H1 (cell line): ENCODE measurements around the gene RUFY2. TPM values are rescaled to one million over a fixed set of nuclear protein-coding genes. Genes with fewer than 3 reads are reported as not detected.

Experiments used
- EGR1 ChIP-seq: IDR thresholded peaks from 2 replicates; pipeline ENCODE4 v1.6.1; 2011; ENCODE audit warnings: low read depth, low read length, borderline replicate concordance
- NANOG ChIP-seq: IDR thresholded peaks from 2 replicates; pipeline ENCODE4 v1.6.1; 2011; ENCODE audit warnings: low read length, low read depth, mild to moderate bottlenecking, inconsistent platforms; ENCODE audit not compliant: insufficient read depth, poor library complexity, severe bottlenecking
- NRF1 ChIP-seq: IDR thresholded peaks from 2 replicates; pipeline ENCODE4 v1.6.1; 2011; ENCODE audit warnings: mild to moderate bottlenecking, low read depth, low read length, improper control_type of control experiment
- polyA plus RNA-seq, 7 experiments: library from polyadenylated mRNA; depleted of rRNA in 3 of 7; stranded (reverse) in 5 of 7; unstranded in 2 of 7; fragments of >200 nt in 5 of 7; fragments of 200-250 nt in 2 of 7; gene quantifications; 1 replicate in 5 of 7; 2 replicates in 1 of 7; 4 replicates in 1 of 7; pipeline versions ENCODE4 v1.2.1 to v1.2.3, GENCODE V29; 2011 to 2013; ENCODE audit warnings: missing spikeins in 2 of 7, mixed read lengths in 2 of 7
- total RNA-seq: library from RNA; stranded (reverse); fragmentation: NEBNext Ultra II Directional; extraction: Animal tissue kit (Norgen Biotek cat#: 25700); gene quantifications from 2 replicates; pipeline ENCODE4 v1.2.1, GENCODE V29; 2021
- TF ChIP-seq, protein P1 (sequence below): fragments of 300-600 bp; sonication (generic); IDR thresholded peaks from 2 replicates; pipeline ENCODE4 v1.7.1; 2012; ENCODE audit warnings: low read length, moderate library complexity, mild to moderate bottlenecking, inconsistent platforms; ENCODE audit not compliant: insufficient replicate concordance
- TF ChIP-seq, protein P2 (sequence below), 3 experiments: IDR thresholded peaks; 1 replicate in 2 of 3; 2 replicates in 1 of 3; pipeline versions ENCODE4 v1.5.1 to v1.6.1; 2011; ENCODE audit warnings: low read length in 3 of 3, mild to moderate bottlenecking in 3 of 3, inconsistent platforms in 2 of 3, low read depth in 1 of 3, moderate library complexity in 1 of 3; ENCODE audit not compliant: insufficient read depth in 1 of 3; ENCODE audit errors: control extremely low read depth in 1 of 3

Gene RUFY2
- total and polyA plus RNA-seq, 2 of the 8 experiments (the other 6 are each of a cell fraction or from before 2014, with no cell fraction given), result 3.4 to 12.0 TPM

DNA sequence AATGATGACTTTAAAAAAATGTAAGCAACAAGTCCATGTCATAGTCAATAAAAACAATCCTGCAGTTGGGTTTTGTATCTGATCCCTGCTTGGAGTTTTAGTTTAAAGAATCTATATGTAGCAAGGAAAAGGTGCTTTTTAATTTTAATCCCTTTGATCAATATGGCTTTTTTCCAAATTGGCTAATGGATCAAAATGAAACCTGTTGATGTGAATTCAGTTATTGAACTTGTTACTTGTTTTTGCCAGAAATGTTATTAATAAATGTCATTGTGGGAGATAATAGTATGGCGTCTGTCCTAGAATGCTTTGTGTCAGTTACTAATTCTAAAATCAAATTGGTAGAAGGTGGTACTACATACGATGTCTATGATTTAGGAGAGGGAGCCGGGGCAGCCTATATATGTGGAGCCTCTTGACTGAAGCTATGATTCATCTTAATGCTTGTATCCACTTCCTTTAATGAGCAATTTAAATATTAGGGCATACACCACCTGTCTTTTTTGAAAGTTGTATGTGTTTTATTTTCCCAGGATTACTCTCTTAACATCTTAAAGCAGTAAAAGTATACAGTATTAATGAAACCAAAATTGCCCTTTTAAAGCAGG lies 64.1 kb downstream of the RUFY2 start (continued):
- TF ChIP-seq, protein P1, sequence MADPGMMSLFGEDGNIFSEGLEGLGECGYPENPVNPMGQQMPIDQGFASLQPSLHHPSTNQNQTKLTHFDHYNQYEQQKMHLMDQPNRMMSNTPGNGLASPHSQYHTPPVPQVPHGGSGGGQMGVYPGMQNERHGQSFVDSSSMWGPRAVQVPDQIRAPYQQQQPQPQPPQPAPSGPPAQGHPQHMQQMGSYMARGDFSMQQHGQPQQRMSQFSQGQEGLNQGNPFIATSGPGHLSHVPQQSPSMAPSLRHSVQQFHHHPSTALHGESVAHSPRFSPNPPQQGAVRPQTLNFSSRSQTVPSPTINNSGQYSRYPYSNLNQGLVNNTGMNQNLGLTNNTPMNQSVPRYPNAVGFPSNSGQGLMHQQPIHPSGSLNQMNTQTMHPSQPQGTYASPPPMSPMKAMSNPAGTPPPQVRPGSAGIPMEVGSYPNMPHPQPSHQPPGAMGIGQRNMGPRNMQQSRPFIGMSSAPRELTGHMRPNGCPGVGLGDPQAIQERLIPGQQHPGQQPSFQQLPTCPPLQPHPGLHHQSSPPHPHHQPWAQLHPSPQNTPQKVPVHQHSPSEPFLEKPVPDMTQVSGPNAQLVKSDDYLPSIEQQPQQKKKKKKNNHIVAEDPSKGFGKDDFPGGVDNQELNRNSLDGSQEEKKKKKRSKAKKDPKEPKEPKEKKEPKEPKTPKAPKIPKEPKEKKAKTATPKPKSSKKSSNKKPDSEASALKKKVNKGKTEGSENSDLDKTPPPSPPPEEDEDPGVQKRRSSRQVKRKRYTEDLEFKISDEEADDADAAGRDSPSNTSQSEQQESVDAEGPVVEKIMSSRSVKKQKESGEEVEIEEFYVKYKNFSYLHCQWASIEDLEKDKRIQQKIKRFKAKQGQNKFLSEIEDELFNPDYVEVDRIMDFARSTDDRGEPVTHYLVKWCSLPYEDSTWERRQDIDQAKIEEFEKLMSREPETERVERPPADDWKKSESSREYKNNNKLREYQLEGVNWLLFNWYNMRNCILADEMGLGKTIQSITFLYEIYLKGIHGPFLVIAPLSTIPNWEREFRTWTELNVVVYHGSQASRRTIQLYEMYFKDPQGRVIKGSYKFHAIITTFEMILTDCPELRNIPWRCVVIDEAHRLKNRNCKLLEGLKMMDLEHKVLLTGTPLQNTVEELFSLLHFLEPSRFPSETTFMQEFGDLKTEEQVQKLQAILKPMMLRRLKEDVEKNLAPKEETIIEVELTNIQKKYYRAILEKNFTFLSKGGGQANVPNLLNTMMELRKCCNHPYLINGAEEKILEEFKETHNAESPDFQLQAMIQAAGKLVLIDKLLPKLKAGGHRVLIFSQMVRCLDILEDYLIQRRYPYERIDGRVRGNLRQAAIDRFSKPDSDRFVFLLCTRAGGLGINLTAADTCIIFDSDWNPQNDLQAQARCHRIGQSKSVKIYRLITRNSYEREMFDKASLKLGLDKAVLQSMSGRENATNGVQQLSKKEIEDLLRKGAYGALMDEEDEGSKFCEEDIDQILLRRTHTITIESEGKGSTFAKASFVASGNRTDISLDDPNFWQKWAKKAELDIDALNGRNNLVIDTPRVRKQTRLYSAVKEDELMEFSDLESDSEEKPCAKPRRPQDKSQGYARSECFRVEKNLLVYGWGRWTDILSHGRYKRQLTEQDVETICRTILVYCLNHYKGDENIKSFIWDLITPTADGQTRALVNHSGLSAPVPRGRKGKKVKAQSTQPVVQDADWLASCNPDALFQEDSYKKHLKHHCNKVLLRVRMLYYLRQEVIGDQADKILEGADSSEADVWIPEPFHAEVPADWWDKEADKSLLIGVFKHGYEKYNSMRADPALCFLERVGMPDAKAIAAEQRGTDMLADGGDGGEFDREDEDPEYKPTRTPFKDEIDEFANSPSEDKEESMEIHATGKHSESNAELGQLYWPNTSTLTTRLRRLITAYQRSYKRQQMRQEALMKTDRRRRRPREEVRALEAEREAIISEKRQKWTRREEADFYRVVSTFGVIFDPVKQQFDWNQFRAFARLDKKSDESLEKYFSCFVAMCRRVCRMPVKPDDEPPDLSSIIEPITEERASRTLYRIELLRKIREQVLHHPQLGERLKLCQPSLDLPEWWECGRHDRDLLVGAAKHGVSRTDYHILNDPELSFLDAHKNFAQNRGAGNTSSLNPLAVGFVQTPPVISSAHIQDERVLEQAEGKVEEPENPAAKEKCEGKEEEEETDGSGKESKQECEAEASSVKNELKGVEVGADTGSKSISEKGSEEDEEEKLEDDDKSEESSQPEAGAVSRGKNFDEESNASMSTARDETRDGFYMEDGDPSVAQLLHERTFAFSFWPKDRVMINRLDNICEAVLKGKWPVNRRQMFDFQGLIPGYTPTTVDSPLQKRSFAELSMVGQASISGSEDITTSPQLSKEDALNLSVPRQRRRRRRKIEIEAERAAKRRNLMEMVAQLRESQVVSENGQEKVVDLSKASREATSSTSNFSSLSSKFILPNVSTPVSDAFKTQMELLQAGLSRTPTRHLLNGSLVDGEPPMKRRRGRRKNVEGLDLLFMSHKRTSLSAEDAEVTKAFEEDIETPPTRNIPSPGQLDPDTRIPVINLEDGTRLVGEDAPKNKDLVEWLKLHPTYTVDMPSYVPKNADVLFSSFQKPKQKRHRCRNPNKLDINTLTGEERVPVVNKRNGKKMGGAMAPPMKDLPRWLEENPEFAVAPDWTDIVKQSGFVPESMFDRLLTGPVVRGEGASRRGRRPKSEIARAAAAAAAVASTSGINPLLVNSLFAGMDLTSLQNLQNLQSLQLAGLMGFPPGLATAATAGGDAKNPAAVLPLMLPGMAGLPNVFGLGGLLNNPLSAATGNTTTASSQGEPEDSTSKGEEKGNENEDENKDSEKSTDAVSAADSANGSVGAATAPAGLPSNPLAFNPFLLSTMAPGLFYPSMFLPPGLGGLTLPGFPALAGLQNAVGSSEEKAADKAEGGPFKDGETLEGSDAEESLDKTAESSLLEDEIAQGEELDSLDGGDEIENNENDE, result no peak
- TF ChIP-seq NRF1, result no peak
- TF ChIP-seq EGR1, result no peak
- TF ChIP-seq, protein P2, sequence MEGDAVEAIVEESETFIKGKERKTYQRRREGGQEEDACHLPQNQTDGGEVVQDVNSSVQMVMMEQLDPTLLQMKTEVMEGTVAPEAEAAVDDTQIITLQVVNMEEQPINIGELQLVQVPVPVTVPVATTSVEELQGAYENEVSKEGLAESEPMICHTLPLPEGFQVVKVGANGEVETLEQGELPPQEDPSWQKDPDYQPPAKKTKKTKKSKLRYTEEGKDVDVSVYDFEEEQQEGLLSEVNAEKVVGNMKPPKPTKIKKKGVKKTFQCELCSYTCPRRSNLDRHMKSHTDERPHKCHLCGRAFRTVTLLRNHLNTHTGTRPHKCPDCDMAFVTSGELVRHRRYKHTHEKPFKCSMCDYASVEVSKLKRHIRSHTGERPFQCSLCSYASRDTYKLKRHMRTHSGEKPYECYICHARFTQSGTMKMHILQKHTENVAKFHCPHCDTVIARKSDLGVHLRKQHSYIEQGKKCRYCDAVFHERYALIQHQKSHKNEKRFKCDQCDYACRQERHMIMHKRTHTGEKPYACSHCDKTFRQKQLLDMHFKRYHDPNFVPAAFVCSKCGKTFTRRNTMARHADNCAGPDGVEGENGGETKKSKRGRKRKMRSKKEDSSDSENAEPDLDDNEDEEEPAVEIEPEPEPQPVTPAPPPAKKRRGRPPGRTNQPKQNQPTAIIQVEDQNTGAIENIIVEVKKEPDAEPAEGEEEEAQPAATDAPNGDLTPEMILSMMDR (IDR thresholded peaks at IDR 0.05; ENCODE audit: control extremely low read depth in 1 of 3, insufficient read depth in 1 of 3, low read depth in 1 of 3, low read length in 3 of 3), result no peak
- no peak for TF ChIP-seq NANOG
